GM21526 (cell line): Measurements from ENCODE around the gene FPGS.

Source experiments
- ATAC-seq: cut with Tn5 transposase; IDR thresholded peaks from one replicate; pipeline ENCODE4 v1.9.1; 2021; ENCODE audit warnings: moderate library complexity; ENCODE audit not compliant: unreplicated experiment, low FRiP score

FPGS gene

GRCh38 chr9:127854960-127855359 is 52.3 kb downstream of the FPGS start:
- no peak for ATAC-seq

- no peak for ATAC-seq
Observed at GRCh38 chr9:127855522-127855921, 52.8 kb downstream of the FPGS start.

GRCh38 chr9:127856094-127856728 is 53.5 kb downstream of the FPGS start:
- no peak for ATAC-seq

DNA sequence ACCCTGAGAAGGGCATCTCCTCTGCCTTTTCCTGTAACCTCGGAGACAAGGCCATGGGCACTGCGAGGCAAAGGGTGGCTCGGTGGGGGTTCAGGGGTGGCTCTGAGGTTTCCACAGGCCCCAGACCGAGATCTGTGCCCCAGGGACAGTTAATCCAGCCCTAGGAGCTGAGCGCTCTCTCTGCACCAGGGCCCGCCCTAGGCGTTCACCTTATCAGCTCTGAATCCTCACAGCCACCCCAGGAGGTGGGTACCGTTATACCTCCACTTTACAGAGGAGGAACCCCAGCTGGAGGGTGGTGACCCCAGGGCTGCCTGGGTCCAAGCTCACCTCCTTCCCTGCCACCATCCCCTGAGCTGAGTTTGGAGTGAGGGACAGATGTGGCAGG is 54.0 kb downstream of the FPGS start:
- ATAC-seq, result no peak

DNA sequence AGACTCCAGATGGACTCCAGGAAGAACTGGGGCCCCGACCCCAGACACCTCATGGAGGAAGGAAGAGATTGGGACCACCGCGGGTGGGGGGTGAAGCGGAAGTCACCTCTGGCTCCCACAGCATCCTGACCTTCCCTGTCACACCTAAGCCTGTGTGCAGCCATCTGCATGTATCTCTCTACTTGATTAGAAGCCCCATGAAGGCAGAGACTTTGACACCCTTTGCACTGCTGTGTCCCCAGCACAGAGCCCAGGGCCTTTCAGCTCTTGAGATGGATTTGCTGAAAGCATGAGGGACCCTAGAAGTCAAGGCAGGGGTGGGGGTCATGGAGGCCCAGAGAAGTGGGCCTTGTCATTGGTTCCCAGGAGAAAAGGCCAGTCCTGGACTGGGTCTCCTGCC is 54.6 kb downstream of the FPGS start:
- no peak for ATAC-seq

GRCh38 chr9:127858041-127858512 is 55.4 kb downstream of the FPGS start:
- ATAC-seq, result no peak

GRCh38 chr9:127860260-127860659 is 57.6 kb downstream of the FPGS start:
- ATAC-seq, result no peak

- no peak for ATAC-seq
Observed at GRCh38 chr9:127860779-127861178, 58.1 kb downstream of the FPGS start.

GRCh38 chr9:127862075-127863011 is 59.7 kb downstream of the FPGS start:
- ATAC-seq, result no peak

GRCh38 chr9:127863191-127863621 is 60.5 kb downstream of the FPGS start:
- no peak for ATAC-seq
